ENCODE data around the gene FBXL19. TPM values are rescaled to one million over a fixed set of nuclear protein-coding genes. Genes with fewer than 3 reads are reported as not detected.

Gene FBXL19
- polyA plus RNA-seq, 1 donor (not counting 4 experiments of a cell fraction or from before 2014, with no cell fraction given), result 10.2 TPM

DNA sequence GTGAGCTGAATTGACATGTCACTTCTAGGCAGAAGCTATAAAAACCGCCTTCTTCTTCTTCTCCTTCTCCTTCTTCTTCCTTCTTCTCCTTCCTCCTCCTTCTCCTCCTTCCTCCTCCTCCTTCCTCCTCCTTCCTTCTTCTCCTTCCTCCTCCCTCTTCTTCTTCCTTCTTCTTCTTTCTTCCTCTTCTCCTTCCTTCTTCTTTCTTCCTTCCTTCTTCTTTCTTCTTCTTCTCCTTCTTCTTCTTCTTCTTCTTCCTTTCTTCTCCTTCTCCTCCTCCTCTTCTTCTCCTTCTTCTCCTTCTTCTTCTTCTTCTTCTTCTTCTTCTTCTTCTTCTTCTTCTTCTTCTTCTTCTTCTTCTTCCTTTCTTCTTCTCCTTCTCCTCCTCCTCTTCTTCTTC lies 4.8 kb upstream of the FBXL19 start:
- no peak overlapping the region for H3K4me2 ChIP-seq (ENCODE audit: control insufficient read depth, extremely low read depth, insufficient read depth, low read depth, low read length)
- no peak for FAIRE-seq
- dilution Hi-C loops (cut with MboI; ENCODE audit: extremely low pct_ligation_motif_present, low sequenced_read_pairs), result no loop called here
- DNase-seq (ENCODE audit: low read depth, low spot score), result no peak
- H3K4me3 ChIP-seq (ENCODE audit: control insufficient read depth in 2 of 3, extremely low read depth in 1 of 3, insufficient read depth in 2 of 3, low read depth in 1 of 3, low read length in 3 of 3), result no peak overlapping the region
- H3K9ac ChIP-seq (ENCODE audit: control insufficient read depth, extremely low read depth, insufficient read depth, low read length), result no peak overlapping the region
- no peaks in the 10 kb centered on the region for H3K9me1 ChIP-seq (ENCODE audit: control insufficient read depth, extremely low read depth, insufficient read depth, low read length)
- H3K27ac ChIP-seq (ENCODE audit: control insufficient read depth, insufficient read depth, low read length), result no peak overlapping the region
- H3K4me1 ChIP-seq (ENCODE audit: control insufficient read depth, extremely low read depth, insufficient read depth, low read length), result peaks cover 7% of the 10 kb centered on the region
- peaks cover 0 to 2% of the 10 kb centered on the region in 2 experiments for H3K36me3 ChIP-seq (ENCODE audit: control insufficient read depth in 2 of 2, extremely low read depth in 1 of 2, insufficient read depth in 2 of 2, low read length in 2 of 2)
- H3K27me3 ChIP-seq (ENCODE audit: control insufficient read depth, extremely low read depth, insufficient read depth, low read length), result no peaks in the 10 kb centered on the region
- no peaks in the 10 kb centered on the region for H3K79me2 ChIP-seq (ENCODE audit: control insufficient read depth, insufficient read depth, low read length)
- H4K20me1 ChIP-seq (ENCODE audit: control insufficient read depth, extremely low read depth, insufficient read depth, low read length), result no peaks in the 10 kb centered on the region
- no peaks in the 10 kb centered on the region for H3K9me3 ChIP-seq (ENCODE audit: control insufficient read depth, low read depth, low read length)
- no peak overlapping the region for H2AFZ ChIP-seq (ENCODE audit: control insufficient read depth, low read length)
- TF ChIP-seq CTCF (optimal IDR thresholded peaks at IDR 0.05 in 1 of 3, IDR thresholded peaks at IDR 0.05 in 1 of 3, conservative IDR thresholded peaks at IDR 0.05 in 1 of 3; ENCODE audit: extremely low read depth in 1 of 3, insufficient read depth in 2 of 3, low read length in 3 of 3) (no peak), EZH2 (IDR thresholded peaks at IDR 0.05; ENCODE audit: low read length) (no peak)

DNA sequence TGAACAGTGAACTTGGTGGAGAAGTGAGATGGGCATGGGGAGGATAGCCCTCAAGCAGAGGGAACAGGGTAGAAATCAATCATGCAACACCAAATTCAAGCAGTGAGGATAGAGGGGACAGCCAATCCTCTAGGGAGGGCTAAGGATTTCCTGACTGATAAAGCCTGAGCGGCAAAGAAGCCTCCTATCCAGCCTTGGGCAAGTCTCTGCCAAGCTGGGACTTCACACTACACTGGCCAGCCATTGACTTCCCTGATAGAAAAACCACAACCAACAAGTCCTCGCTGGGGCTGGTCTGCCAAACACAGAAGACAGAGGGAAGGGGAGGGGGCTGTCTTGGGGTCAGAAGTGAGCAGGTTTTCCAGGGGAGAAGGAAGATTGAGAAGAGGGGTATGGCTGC lies 2.5 kb upstream of the FBXL19 start:
- FAIRE-seq, result no peak
- dilution Hi-C loops (cut with MboI; ENCODE audit: extremely low pct_ligation_motif_present, low sequenced_read_pairs), result no loop called here

More for the DNA sequence above, 2.5 kb upstream of the FBXL19 start:
- H3K9ac ChIP-seq (ENCODE audit: control insufficient read depth, extremely low read depth, insufficient read depth, low read length), result no peak overlapping the region
- no peak overlapping the region for H3K4me3 ChIP-seq (ENCODE audit: control insufficient read depth in 2 of 3, extremely low read depth in 1 of 3, insufficient read depth in 2 of 3, low read depth in 1 of 3, low read length in 3 of 3)
- peaks cover 14% of the 10 kb centered on the region for H3K79me2 ChIP-seq (ENCODE audit: control insufficient read depth, insufficient read depth, low read length)
- no peak for DNase-seq (ENCODE audit: low read depth, low spot score)
- no peaks in the 10 kb centered on the region for H3K27me3 ChIP-seq (ENCODE audit: control insufficient read depth, extremely low read depth, insufficient read depth, low read length)
- H3K27ac ChIP-seq (ENCODE audit: control insufficient read depth, insufficient read depth, low read length), result no peak overlapping the region
- TF ChIP-seq CTCF (optimal IDR thresholded peaks at IDR 0.05 in 1 of 3, IDR thresholded peaks at IDR 0.05 in 1 of 3, conservative IDR thresholded peaks at IDR 0.05 in 1 of 3; ENCODE audit: extremely low read depth in 1 of 3, insufficient read depth in 2 of 3, low read length in 3 of 3) (no peak), EZH2 (IDR thresholded peaks at IDR 0.05; ENCODE audit: low read length) (no peak)
- H3K36me3 ChIP-seq (ENCODE audit: control insufficient read depth in 2 of 2, extremely low read depth in 1 of 2, insufficient read depth in 2 of 2, low read length in 2 of 2), result peaks cover 0 to 2% of the 10 kb centered on the region in 2 experiments
- H4K20me1 ChIP-seq (ENCODE audit: control insufficient read depth, extremely low read depth, insufficient read depth, low read length), result no peaks in the 10 kb centered on the region
- no peak overlapping the region for H2AFZ ChIP-seq (ENCODE audit: control insufficient read depth, low read length)
- peaks cover 13% of the 10 kb centered on the region for H3K4me1 ChIP-seq (ENCODE audit: control insufficient read depth, extremely low read depth, insufficient read depth, low read length)
- H3K9me1 ChIP-seq (ENCODE audit: control insufficient read depth, extremely low read depth, insufficient read depth, low read length), result no peaks in the 10 kb centered on the region
- no peak overlapping the region for H3K4me2 ChIP-seq (ENCODE audit: control insufficient read depth, extremely low read depth, insufficient read depth, low read depth, low read length)
- H3K9me3 ChIP-seq (ENCODE audit: control insufficient read depth, low read depth, low read length), result no peaks in the 10 kb centered on the region
